ENCODE measurements around the gene SNTG2. TPM values are rescaled to one million over a fixed set of nuclear protein-coding genes. Genes with fewer than 3 reads are reported as not detected.

The SNTG2 gene
- total RNA-seq, 1 donor from 2014 or later: 11.8 TPM

GRCh38 chr2:985317-985898 lies 34.8 kb downstream of the SNTG2 start:
- no peak overlapping the region for H3K4me3 ChIP-seq
- H3K27me3 ChIP-seq: no peaks in the 10 kb centered on the region
- H3K9me3 ChIP-seq: no peaks in the 10 kb centered on the region
- intact Hi-C loops (cut with DNase I): no loop called here
- DNase-seq (ENCODE audit: extremely low spot score in 2 of 2): no peak
- no peaks in the 10 kb centered on the region for H3K36me3 ChIP-seq
- TF ChIP-seq POLR2AphosphoS5 (IDR thresholded peaks at IDR 0.05; ENCODE audit: insufficient read depth in 1 of 2, low read depth in 1 of 2): no peak
- TF ChIP-seq POLR2A (IDR thresholded peaks at IDR 0.05): no peak
- TF ChIP-seq CTCF (IDR thresholded peaks at IDR 0.05): no peak
- H3K4me1 ChIP-seq: no peaks in the 10 kb centered on the region
- no peak overlapping the region for H3K27ac ChIP-seq

- intact Hi-C loops (cut with DNase I): no loop called here
- H3K4me1 ChIP-seq: no peaks in the 10 kb centered on the region
Measured at GRCh38 chr2:987789-988188, 37.1 kb downstream of the SNTG2 start.

GRCh38 chr2:989781-990467 lies 39.3 kb downstream of the SNTG2 start:
- H3K4me1 ChIP-seq: no peaks in the 10 kb centered on the region

More at GRCh38 chr2:987789-988188, 37.1 kb downstream of the SNTG2 start:
- H3K9me3 ChIP-seq: no peaks in the 10 kb centered on the region
- TF ChIP-seq POLR2AphosphoS5 (IDR thresholded peaks at IDR 0.05; ENCODE audit: insufficient read depth in 1 of 2, low read depth in 1 of 2) (no peak), CTCF (IDR thresholded peaks at IDR 0.05) (no peak), POLR2A (IDR thresholded peaks at IDR 0.05) (no peak)
- no peaks in the 10 kb centered on the region for H3K27me3 ChIP-seq
- no peaks in the 10 kb centered on the region for H3K36me3 ChIP-seq
- DNase-seq (ENCODE audit: extremely low spot score in 2 of 2): no peak
- no peak overlapping the region for H3K4me3 ChIP-seq
- no peak overlapping the region for H3K27ac ChIP-seq

GRCh38 chr2:990970-991369 lies 40.3 kb downstream of the SNTG2 start:
- Histone ChIP-seq H3K9me3 (no peaks in the 10 kb centered on the region), H3K4me1 (no peaks in the 10 kb centered on the region), H3K27me3 (no peaks in the 10 kb centered on the region), H3K36me3 (no peaks in the 10 kb centered on the region), H3K27ac (no peak overlapping the region), H3K4me3 (no peak overlapping the region)
- TF ChIP-seq POLR2AphosphoS5 (IDR thresholded peaks at IDR 0.05; ENCODE audit: insufficient read depth in 1 of 2, low read depth in 1 of 2) (no peak), POLR2A (IDR thresholded peaks at IDR 0.05) (no peak)
- intact Hi-C loops (cut with DNase I): no loop called here
- no peak for DNase-seq (ENCODE audit: extremely low spot score in 2 of 2)

More at GRCh38 chr2:989781-990467, 39.3 kb downstream of the SNTG2 start:
- Histone ChIP-seq H3K27ac (no peak overlapping the region), H3K4me3 (no peak overlapping the region), H3K27me3 (no peaks in the 10 kb centered on the region), H3K9me3 (no peaks in the 10 kb centered on the region), H3K36me3 (no peaks in the 10 kb centered on the region)
- no peak for DNase-seq (ENCODE audit: extremely low spot score in 2 of 2)
- TF ChIP-seq CTCF (IDR thresholded peaks at IDR 0.05) (no peak), POLR2A (IDR thresholded peaks at IDR 0.05) (no peak)
- intact Hi-C loops (cut with DNase I): no loop called here

DNA sequence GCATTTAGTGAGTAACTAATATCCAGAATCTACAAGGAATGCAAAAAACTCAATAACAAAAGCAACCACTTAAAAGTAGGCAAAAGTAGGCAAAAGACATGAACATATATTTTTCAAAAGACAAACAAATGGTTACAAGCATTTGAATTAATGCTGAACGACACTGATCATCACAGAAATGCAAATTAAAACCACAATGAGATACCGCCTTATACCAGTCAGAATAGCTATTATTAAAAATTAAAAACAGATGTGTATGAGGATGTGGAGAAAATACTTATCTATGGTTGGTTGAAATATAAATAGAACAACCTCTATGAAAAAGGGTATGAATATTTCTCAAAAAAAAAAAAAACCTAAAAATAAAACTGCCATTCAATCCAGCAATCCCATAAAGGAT lies 51.7 kb downstream of the SNTG2 start:
- no peaks in the 10 kb centered on the region for H3K27me3 ChIP-seq
- DNase-seq (ENCODE audit: extremely low spot score in 2 of 2): no peak
- H3K4me3 ChIP-seq: no peak overlapping the region
- TF ChIP-seq POLR2AphosphoS5 (IDR thresholded peaks at IDR 0.05; ENCODE audit: insufficient read depth in 1 of 2, low read depth in 1 of 2): no peak
- no peak for TF ChIP-seq CTCF (IDR thresholded peaks at IDR 0.05)
- TF ChIP-seq POLR2A (IDR thresholded peaks at IDR 0.05): no peak
- H3K27ac ChIP-seq: no peak overlapping the region
- intact Hi-C loops (cut with DNase I): no loop called here
- no peaks in the 10 kb centered on the region for H3K9me3 ChIP-seq
- H3K4me1 ChIP-seq: no peaks in the 10 kb centered on the region
- no peaks in the 10 kb centered on the region for H3K36me3 ChIP-seq
